HCT116 (cell line): ENCODE results near the gene ABHD3.

Experiments
- CTCF ChIP-seq, 3 experiments: fragments of 200-600 bp in 1 of 3; sonication (generic) in 1 of 3; IDR thresholded peaks in 2 of 3; conservative IDR thresholded peaks in 1 of 3; 2 replicates each; pipeline ENCODE4 v1.5.1; 2012 to 2017; ENCODE audit warnings: low read depth in 2 of 3, low read length in 2 of 3, antibody characterized with exemption in 1 of 3, borderline replicate concordance in 1 of 3, control low read depth in 1 of 3, mild to moderate bottlenecking in 1 of 3, mixed read lengths in 1 of 3, mixed run types in 1 of 3, moderate library complexity in 1 of 3; ENCODE audit not compliant: insufficient read depth in 1 of 3
- EZH2 ChIP-seq: fragments of 200-600 bp; sonication (generic); IDR thresholded peaks from 2 replicates; pipeline ENCODE4 v1.6.1; 2017; ENCODE audit warnings: antibody characterized with exemption, mixed run types
- EZH2phosphoT487 ChIP-seq: fragments of 200-600 bp; IDR thresholded peaks from 2 replicates; pipeline ENCODE4 v1.6.1; 2018; ENCODE audit warnings: antibody characterized with exemption, borderline replicate concordance
- JUND ChIP-seq: IDR thresholded peaks from 2 replicates; pipeline ENCODE4 v1.6.1; 2012
- MAX ChIP-seq: IDR thresholded peaks from 2 replicates; pipeline ENCODE4 v1.6.1; 2012
- POLR2A ChIP-seq: IDR thresholded peaks from 2 replicates; pipeline ENCODE4 v1.7.0; 2011; ENCODE audit warnings: borderline replicate concordance; ENCODE audit not compliant: insufficient read depth, insufficient read length; ENCODE audit errors: extremely low read depth
- POLR2AphosphoS5 ChIP-seq: IDR thresholded peaks from 2 replicates; pipeline ENCODE4 v1.6.1; 2011; ENCODE audit warnings: mild to moderate bottlenecking, low read depth, low read length, moderate library complexity
- RAD21 ChIP-seq: IDR thresholded peaks from 2 replicates; pipeline ENCODE4 v1.6.1; 2012; ENCODE audit warnings: low read depth, mild to moderate bottlenecking
- TCF7L2 ChIP-seq: IDR thresholded peaks from 2 replicates; pipeline ENCODE4 v1.7.0; 2011; ENCODE audit warnings: borderline replicate concordance, inconsistent platforms; ENCODE audit not compliant: insufficient read depth, insufficient read length; ENCODE audit errors: extremely low read depth
- ZNF274 ChIP-seq: fragments of 200-500 bp; sonication (Bioruptor generic); IDR thresholded peaks from 2 replicates; pipeline ENCODE4 v1.6.1; 2014; ENCODE audit warnings: mild to moderate bottlenecking, low read depth, low read length, inconsistent platforms
- TF ChIP-seq, protein P1 (sequence below): IDR thresholded peaks from 2 replicates; pipeline ENCODE4 v1.6.1; 2012; ENCODE audit warnings: low read depth

DNA sequence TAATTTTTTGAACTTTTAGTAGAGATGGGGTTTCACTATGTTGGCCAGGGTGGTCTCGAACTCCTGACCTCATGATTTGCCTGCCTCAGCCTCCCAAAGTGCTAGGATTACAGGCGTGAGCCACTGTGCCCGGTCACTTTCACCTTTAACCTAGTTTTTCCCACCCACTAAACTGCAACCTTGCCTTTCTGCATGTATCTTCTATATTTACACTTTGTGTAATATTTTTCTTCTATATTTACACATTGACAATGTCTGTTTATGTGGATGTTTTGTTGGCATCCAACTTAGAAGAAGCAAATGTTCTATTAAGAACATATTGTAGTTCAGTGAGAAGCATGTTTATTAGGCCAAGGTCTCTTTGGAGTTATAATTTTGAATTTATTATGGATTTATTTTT, 65.8 kb downstream of the ABHD3 start:
- no peak for TF ChIP-seq POLR2AphosphoS5
- TF ChIP-seq MAX: no peak
- no peak for TF ChIP-seq CTCF (IDR thresholded peaks at IDR 0.05 in 2 of 3, conservative IDR thresholded peaks at IDR 0.05 in 1 of 3; ENCODE audit: borderline replicate concordance in 1 of 3, insufficient read depth in 1 of 3, low read depth in 2 of 3, low read length in 2 of 3)
- TF ChIP-seq POLR2A: no peak
- TF ChIP-seq, protein P1, sequence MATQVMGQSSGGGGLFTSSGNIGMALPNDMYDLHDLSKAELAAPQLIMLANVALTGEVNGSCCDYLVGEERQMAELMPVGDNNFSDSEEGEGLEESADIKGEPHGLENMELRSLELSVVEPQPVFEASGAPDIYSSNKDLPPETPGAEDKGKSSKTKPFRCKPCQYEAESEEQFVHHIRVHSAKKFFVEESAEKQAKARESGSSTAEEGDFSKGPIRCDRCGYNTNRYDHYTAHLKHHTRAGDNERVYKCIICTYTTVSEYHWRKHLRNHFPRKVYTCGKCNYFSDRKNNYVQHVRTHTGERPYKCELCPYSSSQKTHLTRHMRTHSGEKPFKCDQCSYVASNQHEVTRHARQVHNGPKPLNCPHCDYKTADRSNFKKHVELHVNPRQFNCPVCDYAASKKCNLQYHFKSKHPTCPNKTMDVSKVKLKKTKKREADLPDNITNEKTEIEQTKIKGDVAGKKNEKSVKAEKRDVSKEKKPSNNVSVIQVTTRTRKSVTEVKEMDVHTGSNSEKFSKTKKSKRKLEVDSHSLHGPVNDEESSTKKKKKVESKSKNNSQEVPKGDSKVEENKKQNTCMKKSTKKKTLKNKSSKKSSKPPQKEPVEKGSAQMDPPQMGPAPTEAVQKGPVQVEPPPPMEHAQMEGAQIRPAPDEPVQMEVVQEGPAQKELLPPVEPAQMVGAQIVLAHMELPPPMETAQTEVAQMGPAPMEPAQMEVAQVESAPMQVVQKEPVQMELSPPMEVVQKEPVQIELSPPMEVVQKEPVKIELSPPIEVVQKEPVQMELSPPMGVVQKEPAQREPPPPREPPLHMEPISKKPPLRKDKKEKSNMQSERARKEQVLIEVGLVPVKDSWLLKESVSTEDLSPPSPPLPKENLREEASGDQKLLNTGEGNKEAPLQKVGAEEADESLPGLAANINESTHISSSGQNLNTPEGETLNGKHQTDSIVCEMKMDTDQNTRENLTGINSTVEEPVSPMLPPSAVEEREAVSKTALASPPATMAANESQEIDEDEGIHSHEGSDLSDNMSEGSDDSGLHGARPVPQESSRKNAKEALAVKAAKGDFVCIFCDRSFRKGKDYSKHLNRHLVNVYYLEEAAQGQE: no peak
- no peak for TF ChIP-seq TCF7L2
- TF ChIP-seq RAD21: no peak
- no peak for TF ChIP-seq ZNF274
- no peak for TF ChIP-seq EZH2
- no peak for TF ChIP-seq EZH2phosphoT487
- TF ChIP-seq JUND: no peak
